OCI-LY7 (cell line): Measurements from ENCODE around the gene FBXO36. TPM values are rescaled to one million over a fixed set of nuclear protein-coding genes. Genes with fewer than 3 reads are reported as not detected.

ENCODE experiments used
- BruUV-seq: library from RNA; stranded (reverse); fragments of 400-500 nt; replicated peaks from 2 replicates; lab custom pipeline; 2021; lab: Mats Ljungman, UMichigan
- CTCF ChIA-PET: fragments of 300-600 bp; sonication (Branson Sonifier 250); formaldehyde crosslinking; loops from one replicate; lab custom pipeline; 2022; ENCODE audit warnings: antibody characterized with exemption; ENCODE audit not compliant: unreplicated experiment; lab: Charles Lee
- POLR2A ChIA-PET: fragments of 300-600 bp; sonication (Branson Sonifier 250); formaldehyde crosslinking; loops from one replicate; lab custom pipeline; 2022; ENCODE audit warnings: antibody characterized with exemption; lab: Charles Lee
- DNase-seq: peaks from one replicate; pipeline ENCODE4 v3.0.0-alpha.2; 2015; ENCODE audit warnings: low spot score
- H2AFZ ChIP-seq: fragments of 200-600 bp; sonication (generic), shearing (Covaris generic); 2 replicates; pipeline ENCODE4 v1.6.1; 2014; ENCODE audit warnings: mild to moderate bottlenecking, antibody characterized with exemption, low read length, moderate library complexity
- H3K27ac ChIP-seq: fragments of 200-600 bp; sonication (generic); 2 replicates; pipeline ENCODE4 v1.5.1; 2014; ENCODE audit warnings: mixed run types, low read depth, mild to moderate bottlenecking, moderate library complexity, low read length, inconsistent platforms; ENCODE audit not compliant: poor library complexity, severe bottlenecking
- H3K36me3 ChIP-seq: fragments of 200-600 bp; sonication (generic); 2 replicates; pipeline ENCODE4 v1.6.1; 2014; ENCODE audit warnings: mild to moderate bottlenecking, antibody characterized with exemption, low read length, moderate library complexity, mixed read lengths; ENCODE audit not compliant: insufficient read depth
- H3K4me1 ChIP-seq: fragments of 200-600 bp; sonication (generic); 2 replicates; pipeline ENCODE4 v1.5.1; 2014; ENCODE audit warnings: mild to moderate bottlenecking, low read length; ENCODE audit not compliant: insufficient read depth, poor library complexity, severe bottlenecking
- H3K4me2 ChIP-seq: fragments of 200-600 bp; sonication (generic); 2 replicates; pipeline ENCODE4 v1.6.1; 2014; ENCODE audit warnings: mild to moderate bottlenecking, low read length
- H3K4me3 ChIP-seq: fragments of 200-600 bp; sonication (generic); 2 replicates; pipeline ENCODE4 v1.5.1; 2014; ENCODE audit warnings: mild to moderate bottlenecking, low read depth, low read length; ENCODE audit not compliant: poor library complexity, severe bottlenecking
- H3K79me2 ChIP-seq: fragments of 200-600 bp; sonication (generic); 2 replicates; pipeline ENCODE4 v1.6.1; 2016; ENCODE audit warnings: low read depth, mild to moderate bottlenecking, low read length, moderate library complexity, mixed read lengths; ENCODE audit not compliant: insufficient read depth
- H3K9me2 ChIP-seq: fragments of 200-600 bp; sonication (generic); 2 replicates; pipeline ENCODE4 v1.6.1; 2016; ENCODE audit warnings: mild to moderate bottlenecking, low read length, mixed read lengths; ENCODE audit not compliant: insufficient read depth
- H3K9me3 ChIP-seq: fragments of 200-600 bp; sonication (generic); 2 replicates; pipeline ENCODE4 v1.6.1; 2014; ENCODE audit warnings: mild to moderate bottlenecking, mixed run types, low read length, mixed read lengths
- H4K20me1 ChIP-seq: fragments of 200-600 bp; sonication (generic); 2 replicates; pipeline ENCODE4 v1.6.1; 2014; ENCODE audit warnings: mild to moderate bottlenecking, antibody characterized with exemption, low read length, moderate library complexity, mixed read lengths; ENCODE audit not compliant: insufficient read depth
- EZH2phosphoT487 ChIP-seq: fragments of 200-600 bp; sonication (generic); IDR thresholded peaks from 2 replicates; pipeline ENCODE4 v1.6.1; 2018; ENCODE audit warnings: low read depth, borderline replicate concordance, mild to moderate bottlenecking, mixed run types, antibody characterized with exemption, low read length, moderate library complexity, mixed read lengths
- intact Hi-C: fragments of 100-400 bp; cut with micrococcal nuclease; formaldehyde crosslinking; loops from one replicate; pipeline ENCODE4 v1.10.0; 2022; ENCODE audit not compliant: unreplicated experiment
- total RNA-seq, 2 experiments: library from RNA; depleted of rRNA in 1 of 2; stranded (reverse); fragments of >200 nt in 1 of 2; shearing (Covaris generic) in 1 of 2; gene quantifications; 2 replicates each; pipeline ENCODE4 v1.2.3, GENCODE V29; 2014 to 2022
- TF ChIP-seq, protein P1 (sequence below): fragments of 200-600 bp; sonication (generic); conservative IDR thresholded peaks from 2 replicates; pipeline ENCODE4 v1.5.1; 2014; ENCODE audit warnings: mild to moderate bottlenecking, antibody characterized with exemption, low read length, moderate library complexity, mixed read lengths

FBXO36 gene
- total RNA-seq, 2 experiments from 2014 or later, result 2.5 to 2.6 TPM

- no peak overlapping the region for H2AFZ ChIP-seq
- H3K9me2 ChIP-seq, result no peaks in the 10 kb centered on the region
- ChIA-PET CTCF (no interaction called here), POLR2A (interaction anchor here (1.4 kb wide), 1 partner anchor 9 kb away, joined by 4 read pairs; no protein-coding TSS in a partner anchor)
- TF ChIP-seq EZH2phosphoT487, result no peak
- TF ChIP-seq, protein P1, sequence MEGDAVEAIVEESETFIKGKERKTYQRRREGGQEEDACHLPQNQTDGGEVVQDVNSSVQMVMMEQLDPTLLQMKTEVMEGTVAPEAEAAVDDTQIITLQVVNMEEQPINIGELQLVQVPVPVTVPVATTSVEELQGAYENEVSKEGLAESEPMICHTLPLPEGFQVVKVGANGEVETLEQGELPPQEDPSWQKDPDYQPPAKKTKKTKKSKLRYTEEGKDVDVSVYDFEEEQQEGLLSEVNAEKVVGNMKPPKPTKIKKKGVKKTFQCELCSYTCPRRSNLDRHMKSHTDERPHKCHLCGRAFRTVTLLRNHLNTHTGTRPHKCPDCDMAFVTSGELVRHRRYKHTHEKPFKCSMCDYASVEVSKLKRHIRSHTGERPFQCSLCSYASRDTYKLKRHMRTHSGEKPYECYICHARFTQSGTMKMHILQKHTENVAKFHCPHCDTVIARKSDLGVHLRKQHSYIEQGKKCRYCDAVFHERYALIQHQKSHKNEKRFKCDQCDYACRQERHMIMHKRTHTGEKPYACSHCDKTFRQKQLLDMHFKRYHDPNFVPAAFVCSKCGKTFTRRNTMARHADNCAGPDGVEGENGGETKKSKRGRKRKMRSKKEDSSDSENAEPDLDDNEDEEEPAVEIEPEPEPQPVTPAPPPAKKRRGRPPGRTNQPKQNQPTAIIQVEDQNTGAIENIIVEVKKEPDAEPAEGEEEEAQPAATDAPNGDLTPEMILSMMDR, result no peak
- no peaks in the 10 kb centered on the region for H4K20me1 ChIP-seq
- no peak for DNase-seq
- no peaks in the 10 kb centered on the region for H3K79me2 ChIP-seq
- BruUV-seq, result no TSS peak
- intact Hi-C loops, result no loop called here
- no peaks in the 10 kb centered on the region for H3K9me3 ChIP-seq
- H3K4me2 ChIP-seq, result no peak overlapping the region
- H3K4me1 ChIP-seq, result no peaks in the 10 kb centered on the region
- H3K36me3 ChIP-seq, result no peaks in the 10 kb centered on the region
- no peak overlapping the region for H3K4me3 ChIP-seq
- H3K27ac ChIP-seq, result no peak overlapping the region
Observed at GRCh38 chr2:229943171-229943570, 20.9 kb downstream of the FBXO36 start.

DNA sequence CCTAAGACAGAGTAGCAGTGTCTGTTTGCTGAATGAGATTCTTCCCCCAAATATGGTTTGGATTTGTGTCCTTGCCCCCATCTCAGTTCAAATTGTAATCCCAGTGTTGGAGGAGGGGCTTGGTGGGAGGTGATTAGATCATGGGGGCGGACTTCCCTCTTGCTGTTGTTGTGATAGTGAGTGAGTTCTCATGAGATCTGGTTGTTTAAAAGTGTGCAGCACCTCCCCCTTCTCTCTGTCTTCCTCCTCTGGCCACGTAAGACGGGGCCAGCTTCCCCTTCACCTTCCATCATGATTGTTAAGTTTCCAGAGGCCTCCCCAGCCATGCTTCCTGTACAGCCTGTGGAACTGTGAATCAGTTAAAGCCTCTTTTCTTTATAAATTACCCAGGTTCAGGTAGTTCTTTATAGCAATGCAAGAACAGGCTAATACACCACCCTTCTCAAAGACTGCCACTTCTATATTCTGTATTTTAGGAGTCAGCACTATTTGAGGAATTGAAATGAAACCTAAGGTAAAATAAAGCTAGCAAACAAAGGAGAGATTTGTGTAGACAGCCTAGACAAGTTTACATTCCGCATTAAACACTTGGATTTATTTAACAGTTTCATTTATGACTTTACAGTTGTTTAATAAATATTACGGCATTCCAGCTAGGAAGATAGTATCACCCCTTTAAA lies 21.6 kb downstream of the FBXO36 start:
- Histone ChIP-seq H3K79me2 (no peaks in the 10 kb centered on the region), H3K4me1 (no peaks in the 10 kb centered on the region), H4K20me1 (no peaks in the 10 kb centered on the region), H3K9me2 (no peaks in the 10 kb centered on the region), H3K9me3 (no peaks in the 10 kb centered on the region), H3K27ac (no peak overlapping the region), H2AFZ (no peak overlapping the region), H3K36me3 (no peaks in the 10 kb centered on the region), H3K4me3 (no peak overlapping the region), H3K4me2 (no peak overlapping the region)
- ChIA-PET CTCF (no interaction called here), POLR2A (no interaction called here)
- TF ChIP-seq, protein P1, result no peak
- TF ChIP-seq EZH2phosphoT487, result no peak
- intact Hi-C loops, result no loop called here
- BruUV-seq, result no TSS peak
- DNase-seq, result no peak

DNA sequence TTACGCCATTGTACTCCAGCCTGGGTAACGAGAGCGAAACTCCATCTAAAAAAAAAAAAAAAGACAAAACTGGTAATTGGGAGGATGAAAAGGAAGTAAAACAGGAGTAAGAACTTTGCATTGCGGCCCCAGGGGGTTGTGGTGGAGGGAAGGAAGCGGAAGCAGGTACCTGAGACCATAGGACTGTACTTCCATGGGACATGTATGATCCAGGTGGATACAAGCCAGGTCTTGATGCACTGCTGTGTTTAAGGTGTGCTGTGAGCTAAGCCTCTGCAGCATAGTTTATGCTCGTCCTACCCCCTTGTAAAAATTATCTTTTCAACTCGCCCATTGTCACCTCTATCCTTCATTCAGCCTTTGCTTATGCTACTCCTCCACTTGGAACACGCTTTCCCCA lies 23.7 kb downstream of the FBXO36 start:
- no peaks in the 10 kb centered on the region for H3K79me2 ChIP-seq
- POLR2A ChIA-PET, result interaction anchor here (0.6 kb wide), 1 partner anchor 12 kb away, joined by 5 read pairs; no protein-coding TSS in a partner anchor
- H4K20me1 ChIP-seq, result no peaks in the 10 kb centered on the region

More for the DNA sequence above, 23.7 kb downstream of the FBXO36 start:
- Histone ChIP-seq H3K9me2 (no peaks in the 10 kb centered on the region), H3K27ac (no peak overlapping the region), H3K4me1 (no peaks in the 10 kb centered on the region), H3K4me3 (no peak overlapping the region), H3K9me3 (no peaks in the 10 kb centered on the region), H2AFZ (no peak overlapping the region), H3K36me3 (no peaks in the 10 kb centered on the region), H3K4me2 (no peak overlapping the region)
- CTCF ChIA-PET, result no interaction called here
- intact Hi-C loops, result no loop called here
- no peak for DNase-seq
- no peak for TF ChIP-seq EZH2phosphoT487
- TF ChIP-seq, protein P1, result no peak
- BruUV-seq, result no TSS peak
